ENCODE data around the gene ATP10A.

The ATP10A gene

GRCh38 chr15:25789616-25789999, 73.5 kb downstream of the ATP10A start:
- H3K4me2 ChIP-seq = peak overlapping the region; percentile 39 to 99 (median 96); a peak in 21 of 22 replicates
- peak overlapping the region in 4 of 11 experiments; percentile 20 to 60 (median 28); a peak in 5 of 22 replicates for H3K9ac ChIP-seq
- H4K20me1 ChIP-seq = peaks cover 0 to 32% (median 6%) of the 10 kb centered on the region in 11 experiments; a peak in 9 of 22 replicates
- H3K9me3 ChIP-seq (replicated peaks in 1 of 11) = no peaks in the 10 kb centered on the region
- H3K27ac ChIP-seq = peak overlapping the region in 6 of 11 experiments; percentile 32 to 76 (median 65); a peak in 12 of 22 replicates
- peak overlapping the region in 1 of 10 experiments; percentile 8; a peak in 1 of 20 replicates for H3K4me3 ChIP-seq
- peaks cover 68 to 99% (median 95%) of the 10 kb centered on the region in 10 experiments for H3K4me1 ChIP-seq
- TF ChIP-seq Cebpa-rat (IDR thresholded peaks at IDR 0.05) = no peak
- H3K36me3 ChIP-seq = no peaks in the 10 kb centered on the region
- H3K27me3 ChIP-seq = peaks cover 0 to 54% (median 0%) of the 10 kb centered on the region in 11 experiments; a peak in 4 of 22 replicates

- Histone ChIP-seq H3K4me3 (no peak overlapping the region), H3K27me3 (peaks cover 0 to 52% (median 0%) of the 10 kb centered on the region in 11 experiments; a peak in 4 of 22 replicates), H3K4me1 (peaks cover 69 to 99% (median 95%) of the 10 kb centered on the region in 10 experiments), H3K9me3 (replicated peaks in 1 of 11) (no peaks in the 10 kb centered on the region), H3K27ac (peak overlapping the region in 6 of 11 experiments; percentile 32 to 76 (median 65); a peak in 10 of 22 replicates), H3K9ac (peak overlapping the region in 1 of 11 experiments; percentile 60; a peak in 2 of 22 replicates), H3K36me3 (no peaks in the 10 kb centered on the region), H4K20me1 (peaks cover 0 to 32% (median 6%) of the 10 kb centered on the region in 11 experiments; a peak in 9 of 22 replicates), H3K4me2 (peak overlapping the region in 10 of 11 experiments; percentile 61 to 99 (median 96); a peak in 19 of 22 replicates)
- no peak for TF ChIP-seq Cebpa-rat (IDR thresholded peaks at IDR 0.05)
These were observed 73.9 kb downstream of the ATP10A start for GRCh38 chr15:25789211-25789610.

GRCh38 chr15:25787855-25788520, 75.1 kb downstream of the ATP10A start:
- H3K27ac ChIP-seq = peak overlapping the region in 4 of 11 experiments; percentile 41 to 76 (median 53); a peak in 8 of 22 replicates
- H3K4me1 ChIP-seq = peaks cover 65 to 99% (median 93%) of the 10 kb centered on the region in 10 experiments
- H3K4me3 ChIP-seq = peak overlapping the region in 1 of 10 experiments; percentile 39; a peak in 2 of 20 replicates

GRCh38 chr15:25787381-25787780, 75.7 kb downstream of the ATP10A start:
- no peak overlapping the region for H3K4me3 ChIP-seq
- TF ChIP-seq Cebpa-rat (IDR thresholded peaks at IDR 0.05) = no peak
- H3K27me3 ChIP-seq = peaks cover 0 to 50% (median 0%) of the 10 kb centered on the region in 11 experiments; a peak in 4 of 22 replicates
- peak overlapping the region; percentile 53 to 99 (median 96) for H3K4me2 ChIP-seq
- no peaks in the 10 kb centered on the region for H3K36me3 ChIP-seq
- H3K9ac ChIP-seq = peak overlapping the region in 2 of 11 experiments; percentile 30 to 31; a peak in 1 of 22 replicates
- H3K27ac ChIP-seq = peak overlapping the region in 3 of 11 experiments; percentile 48 to 76 (median 58); a peak in 4 of 22 replicates
- H3K4me1 ChIP-seq = peaks cover 59 to 99% (median 90%) of the 10 kb centered on the region in 10 experiments
- H3K9me3 ChIP-seq (replicated peaks in 1 of 11) = no peaks in the 10 kb centered on the region
- H4K20me1 ChIP-seq = peaks cover 0 to 25% (median 0%) of the 10 kb centered on the region in 11 experiments; a peak in 3 of 22 replicates

More at GRCh38 chr15:25787855-25788520, 75.1 kb downstream of the ATP10A start:
- Histone ChIP-seq H3K4me2 (peak overlapping the region; percentile 53 to 99 (median 96)), H3K27me3 (peaks cover 0 to 52% (median 0%) of the 10 kb centered on the region in 11 experiments; a peak in 4 of 22 replicates), H4K20me1 (peaks cover 0 to 27% (median 0%) of the 10 kb centered on the region in 11 experiments; a peak in 6 of 22 replicates), H3K36me3 (no peaks in the 10 kb centered on the region), H3K9me3 (replicated peaks in 1 of 11) (no peaks in the 10 kb centered on the region), H3K9ac (peak overlapping the region in 4 of 11 experiments; percentile 16 to 33 (median 30); a peak in 3 of 22 replicates)
- no peak for TF ChIP-seq Cebpa-rat (IDR thresholded peaks at IDR 0.05)

GRCh38 chr15:25786040-25786439, 77.1 kb downstream of the ATP10A start:
- Histone ChIP-seq H3K9ac (peak overlapping the region in 4 of 11 experiments; percentile 20 to 49 (median 35); a peak in 4 of 22 replicates), H3K36me3 (peaks cover 0 to 2% (median 0%) of the 10 kb centered on the region in 11 experiments; a peak in 3 of 22 replicates), H3K9me3 (replicated peaks in 1 of 11) (no peaks in the 10 kb centered on the region), H4K20me1 (peaks cover 0 to 15% (median 0%) of the 10 kb centered on the region in 11 experiments; a peak in 2 of 22 replicates), H3K4me3 (no peak overlapping the region), H3K27me3 (peaks cover 0 to 36% (median 0%) of the 10 kb centered on the region in 11 experiments; a peak in 4 of 22 replicates), H3K27ac (peak overlapping the region in 5 of 11 experiments; percentile 26 to 66 (median 63); a peak in 8 of 22 replicates), H3K4me1 (peaks cover 49 to 85% (median 76%) of the 10 kb centered on the region in 10 experiments), H3K4me2 (peak overlapping the region; percentile 55 to 84 (median 71))
- no peak for TF ChIP-seq Cebpa-rat (IDR thresholded peaks at IDR 0.05)

- H3K9me3 ChIP-seq (replicated peaks in 1 of 11) = no peaks in the 10 kb centered on the region
- H3K9ac ChIP-seq = peak overlapping the region in 4 of 11 experiments; percentile 20 to 49 (median 35); a peak in 7 of 22 replicates
- H3K4me1 ChIP-seq = peaks cover 46 to 81% (median 72%) of the 10 kb centered on the region in 10 experiments
- H3K4me3 ChIP-seq = no peak overlapping the region
- peaks cover 0 to 11% (median 0%) of the 10 kb centered on the region in 11 experiments; a peak in 1 of 22 replicates for H4K20me1 ChIP-seq
- peak overlapping the region in 5 of 11 experiments; percentile 26 to 66 (median 63); a peak in 9 of 22 replicates for H3K27ac ChIP-seq
- H3K36me3 ChIP-seq = peaks cover 0 to 6% (median 3%) of the 10 kb centered on the region in 11 experiments; a peak in 10 of 22 replicates
- H3K4me2 ChIP-seq = peak overlapping the region; percentile 55 to 84 (median 71)
- TF ChIP-seq Cebpa-rat (IDR thresholded peaks at IDR 0.05) = no peak
- peaks cover 0 to 32% (median 0%) of the 10 kb centered on the region in 11 experiments; a peak in 4 of 22 replicates for H3K27me3 ChIP-seq
These were observed 77.5 kb downstream of the ATP10A start for GRCh38 chr15:25785641-25786025.

- H3K9ac ChIP-seq = peak overlapping the region in 3 of 11 experiments; percentile 27 to 49 (median 43); a peak in 6 of 22 replicates
- peak overlapping the region in 5 of 11 experiments; percentile 26 to 66 (median 63); a peak in 8 of 22 replicates for H3K27ac ChIP-seq
- peaks cover 0 to 26% (median 0%) of the 10 kb centered on the region in 11 experiments; a peak in 4 of 22 replicates for H3K27me3 ChIP-seq
- H3K4me3 ChIP-seq = no peak overlapping the region
- H3K4me2 ChIP-seq = peak overlapping the region; percentile 55 to 84 (median 71)
- H3K36me3 ChIP-seq = peaks cover 0 to 11% (median 8%) of the 10 kb centered on the region in 11 experiments; a peak in 11 of 22 replicates
- H3K4me1 ChIP-seq = peaks cover 40 to 79% (median 67%) of the 10 kb centered on the region in 10 experiments
- no peak for TF ChIP-seq Cebpa-rat (IDR thresholded peaks at IDR 0.05)
- peaks cover 0 to 10% (median 0%) of the 10 kb centered on the region in 11 experiments; a peak in 2 of 22 replicates for H4K20me1 ChIP-seq
- no peaks in the 10 kb centered on the region for H3K9me3 ChIP-seq (replicated peaks in 1 of 11)
These were observed 78.1 kb downstream of the ATP10A start for GRCh38 chr15:25784876-25785640.
